HepG2 (cell line): ENCODE data around the gene IL1RAP. TPM values are rescaled to one million over a fixed set of nuclear protein-coding genes. Genes with fewer than 3 reads are reported as not detected.

Source experiments
- CREB1 ChIP-seq, 2 experiments: fragments of 450-650 bp in 1 of 2; IDR thresholded peaks; 2 replicates each; pipeline ENCODE4 v1.6.1; 2016 to 2017; ENCODE audit warnings: control low read depth in 1 of 2, mild to moderate bottlenecking in 1 of 2, missing compliant biosample characterization in 1 of 2, missing genetic modification characterization in 1 of 2
- EP300 ChIP-seq, 3 experiments: sonication (generic) in 1 of 3; formaldehyde crosslinking in 1 of 3; IDR thresholded peaks; 2 replicates each; pipeline versions ENCODE4 v1.5.1 to v1.6.1; 2011 to 2020; ENCODE audit warnings: low read depth in 2 of 3, low read length in 2 of 3, borderline replicate concordance in 1 of 3, improper control_type of control experiment in 1 of 3, mild to moderate bottlenecking in 1 of 3, missing genetic modification reagents in 1 of 3, moderate library complexity in 1 of 3
- HHEX ChIP-seq: IDR thresholded peaks from 2 replicates; pipeline ENCODE4 v1.6.1; 2016; ENCODE audit warnings: control low read depth
- LCORL ChIP-seq, 2 experiments: fragments of 450-650 bp in 1 of 2; sonication (generic) in 1 of 2; formaldehyde crosslinking in 1 of 2; IDR thresholded peaks; 2 replicates each; pipeline versions ENCODE4 v1.5.0 to v1.6.1; 2017 to 2020; ENCODE audit warnings: antibody characterized with exemption in 1 of 2, missing genetic modification reagents in 1 of 2
- PHF21A ChIP-seq: sonication (generic); formaldehyde crosslinking; IDR thresholded peaks from 2 replicates; pipeline ENCODE4 v1.5.0; 2020; ENCODE audit warnings: mild to moderate bottlenecking, missing genetic modification reagents
- PHF8 ChIP-seq: sonication (generic); formaldehyde crosslinking; IDR thresholded peaks from 2 replicates; pipeline ENCODE4 v1.5.0; 2020; ENCODE audit warnings: missing genetic modification reagents
- SP5 ChIP-seq: IDR thresholded peaks from 2 replicates; pipeline ENCODE4 v1.6.1; 2016; ENCODE audit warnings: low read depth, borderline replicate concordance
- SRF ChIP-seq: IDR thresholded peaks from 2 replicates; pipeline ENCODE4 v1.6.1; 2011; ENCODE audit warnings: mild to moderate bottlenecking, low read depth, low read length, moderate library complexity
- TBX2 ChIP-seq: sonication (generic); formaldehyde crosslinking; IDR thresholded peaks from 2 replicates; pipeline ENCODE4 v1.5.0; 2020; ENCODE audit warnings: missing genetic modification reagents, mild to moderate bottlenecking, borderline replicate concordance
- TCF12 ChIP-seq, 2 experiments: fragments of 450-650 bp in 1 of 2; sonication (generic) in 1 of 2; formaldehyde crosslinking in 1 of 2; IDR thresholded peaks; 2 replicates each; pipeline versions ENCODE4 v1.6.1 to v1.8.0; 2017 to 2022; ENCODE audit warnings: antibody characterized with exemption in 1 of 2, mild to moderate bottlenecking in 1 of 2, missing genetic modification reagents in 1 of 2, moderate library complexity in 1 of 2
- ZFY ChIP-seq: sonication (generic); formaldehyde crosslinking; IDR thresholded peaks from 2 replicates; pipeline ENCODE4 v1.4.0; 2020; ENCODE audit warnings: missing genetic modification reagents
- ZMYM3 ChIP-seq: sonication (generic); formaldehyde crosslinking; IDR thresholded peaks from 2 replicates; pipeline ENCODE4 v1.5.1; 2020; ENCODE audit warnings: mild to moderate bottlenecking, missing genetic modification reagents
- ZNF749 ChIP-seq: sonication (generic); formaldehyde crosslinking; IDR thresholded peaks from 2 replicates; pipeline ENCODE4 v1.8.0; 2022; ENCODE audit warnings: mild to moderate bottlenecking, missing genetic modification reagents, moderate library complexity, borderline replicate concordance
- ZNF879 ChIP-seq: sonication (generic); formaldehyde crosslinking; IDR thresholded peaks from 2 replicates; pipeline ENCODE4 v1.8.1; 2023; ENCODE audit warnings: missing genetic modification reagents
- polyA plus RNA-seq, 8 experiments: library from polyadenylated mRNA; depleted of rRNA in 3 of 8; stranded (reverse) in 7 of 8; unstranded in 1 of 8; fragments of >200 nt; fragmentation: Illumina TruSeq in 4 of 8; extraction: Trizol in 4 of 8; gene quantifications; 2 replicates each; pipeline versions ENCODE4 v1.2.1 to v1.2.3, GENCODE V29; 2011 to 2016; ENCODE audit warnings: low read depth in 4 of 8, missing spikeins in 1 of 8, mixed read lengths in 1 of 8; ENCODE audit not compliant: insufficient read depth in 1 of 8
- total RNA-seq, 5 experiments: library from RNA; depleted of rRNA; stranded (reverse); fragments of >200 nt; fragmentation: Illumina TruSeq; extraction: Trizol; gene quantifications; 2 replicates each; pipeline ENCODE4 v1.2.3, GENCODE V29; 2016; ENCODE audit warnings: low read depth in 1 of 5
- TF ChIP-seq, protein P1 (sequence below): IDR thresholded peaks from 2 replicates; pipeline ENCODE4 v1.6.1; 2016
- TF ChIP-seq, protein P2 (sequence below): sonication (generic); formaldehyde crosslinking; IDR thresholded peaks from 2 replicates; pipeline ENCODE4 v1.4.0; 2020; ENCODE audit warnings: missing genetic modification reagents
- TF ChIP-seq, protein P3 (sequence below), 2 experiments: sonication (generic) in 1 of 2; formaldehyde crosslinking in 1 of 2; IDR thresholded peaks; 2 replicates each; pipeline versions ENCODE4 v1.4.0 to v1.6.1; 2018 to 2020; ENCODE audit warnings: missing genetic modification reagents in 2 of 2, borderline replicate concordance in 1 of 2, low read depth in 1 of 2, mild to moderate bottlenecking in 1 of 2, missing biosample characterization in 1 of 2
- TF ChIP-seq, protein P4 (sequence below): sonication (generic); formaldehyde crosslinking; conservative IDR thresholded peaks from 2 replicates; pipeline ENCODE4 v1.4.0; 2020; ENCODE audit warnings: missing genetic modification reagents
- TF ChIP-seq, protein P5 (sequence below), 2 experiments: sonication (generic) in 1 of 2; formaldehyde crosslinking in 1 of 2; IDR thresholded peaks; 2 replicates each; pipeline versions ENCODE4 v1.6.1 to v1.9.0; 2014 to 2022; ENCODE audit warnings: antibody characterized with exemption in 1 of 2, borderline replicate concordance in 1 of 2, inconsistent platforms in 1 of 2, low read depth in 1 of 2, missing genetic modification reagents in 1 of 2

Gene IL1RAP
- total and polyA plus RNA-seq, 2 of the 13 experiments (the other 11 are each of a cell fraction or from before 2014, with no cell fraction given) = 18.3 to 54.9 TPM

DNA sequence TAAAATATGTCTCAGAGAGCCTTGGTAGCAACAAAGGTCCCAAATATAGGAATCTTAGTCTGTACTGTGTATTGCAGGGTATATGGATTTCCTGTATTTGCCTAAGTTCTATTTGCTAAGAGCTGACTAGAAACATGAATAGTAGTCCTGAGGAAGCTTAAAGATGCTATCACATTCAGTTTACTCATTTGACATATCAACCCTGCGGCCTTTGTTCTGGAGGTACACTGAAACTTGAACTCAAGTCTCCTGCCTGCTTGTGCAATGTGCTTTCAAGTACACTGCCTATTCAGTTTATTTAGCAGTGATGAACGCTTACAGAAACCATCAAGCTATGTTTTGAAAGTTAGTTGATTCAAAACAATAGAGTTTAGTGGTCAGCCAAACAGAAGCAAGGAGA lies 21.1 kb downstream of the IL1RAP start (continued):
- TF ChIP-seq, protein P1, sequence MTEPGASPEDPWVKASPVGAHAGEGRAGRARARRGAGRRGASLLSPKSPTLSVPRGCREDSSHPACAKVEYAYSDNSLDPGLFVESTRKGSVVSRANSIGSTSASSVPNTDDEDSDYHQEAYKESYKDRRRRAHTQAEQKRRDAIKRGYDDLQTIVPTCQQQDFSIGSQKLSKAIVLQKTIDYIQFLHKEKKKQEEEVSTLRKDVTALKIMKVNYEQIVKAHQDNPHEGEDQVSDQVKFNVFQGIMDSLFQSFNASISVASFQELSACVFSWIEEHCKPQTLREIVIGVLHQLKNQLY (CRISPR knock-in tag) = no peak; the same call in 1 of the 2 replicates
- TF ChIP-seq LCORL (IDR thresholded peaks at IDR 0.05) (no peak), LCORL (CRISPR knock-in tag; IDR thresholded peaks at IDR 0.05) (no peak), ZMYM3 (CRISPR knock-in tag) (peak; percentile 68; the same call in 1 of the 2 replicates), ZFY (CRISPR knock-in tag) (no peak), TBX2 (CRISPR knock-in tag) (peak; percentile 72; the same call in 1 of the 2 replicates), HHEX (no peak), TCF12 (IDR thresholded peaks at IDR 0.05) (no peak), TCF12 (CRISPR knock-in tag; IDR thresholded peaks at IDR 0.05) (no peak), PHF8 (no peak), PHF21A (peak; percentile 46), CREB1 (IDR thresholded peaks at IDR 0.05) (no peak), CREB1 (CRISPR knock-in tag; IDR thresholded peaks at IDR 0.05) (peak; percentile 57; the same call in 1 of the 2 replicates), ZNF879 (CRISPR knock-in tag) (no peak), ZNF749 (CRISPR knock-in tag) (no peak), SP5 (CRISPR knock-in tag) (peak; percentile 27; the same call in 1 of the 2 replicates), SRF (peak; percentile 63), EP300 (IDR thresholded peaks at IDR 0.05; ENCODE audit: low read depth in 2 of 2, low read length in 2 of 2) (peak; percentile 26 to 94; a peak in 2 of 4 replicates), EP300 (CRISPR knock-in tag; IDR thresholded peaks at IDR 0.05; ENCODE audit: borderline replicate concordance) (0 out of 2 replicates have a peak, but pooled peaks have one; percentile 81)
- TF ChIP-seq, protein P2, sequence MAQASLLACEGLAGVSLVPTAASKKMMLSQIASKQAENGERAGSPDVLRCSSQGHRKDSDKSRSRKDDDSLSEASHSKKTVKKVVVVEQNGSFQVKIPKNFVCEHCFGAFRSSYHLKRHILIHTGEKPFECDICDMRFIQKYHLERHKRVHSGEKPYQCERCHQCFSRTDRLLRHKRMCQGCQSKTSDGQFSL (CRISPR knock-in tag) = no peak
- TF ChIP-seq, protein P3, sequence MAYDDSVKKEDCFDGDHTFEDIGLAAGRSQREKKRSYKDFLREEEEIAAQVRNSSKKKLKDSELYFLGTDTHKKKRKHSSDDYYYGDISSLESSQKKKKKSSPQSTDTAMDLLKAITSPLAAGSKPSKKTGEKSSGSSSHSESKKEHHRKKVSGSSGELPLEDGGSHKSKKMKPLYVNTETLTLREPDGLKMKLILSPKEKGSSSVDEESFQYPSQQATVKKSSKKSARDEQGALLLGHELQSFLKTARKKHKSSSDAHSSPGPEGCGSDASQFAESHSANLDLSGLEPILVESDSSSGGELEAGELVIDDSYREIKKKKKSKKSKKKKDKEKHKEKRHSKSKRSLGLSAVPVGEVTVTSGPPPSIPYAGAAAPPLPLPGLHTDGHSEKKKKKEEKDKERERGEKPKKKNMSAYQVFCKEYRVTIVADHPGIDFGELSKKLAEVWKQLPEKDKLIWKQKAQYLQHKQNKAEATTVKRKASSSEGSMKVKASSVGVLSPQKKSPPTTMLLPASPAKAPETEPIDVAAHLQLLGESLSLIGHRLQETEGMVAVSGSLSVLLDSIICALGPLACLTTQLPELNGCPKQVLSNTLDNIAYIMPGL (CRISPR knock-in tag; IDR thresholded peaks at IDR 0.05; ENCODE audit: borderline replicate concordance in 1 of 2, low read depth in 1 of 2) = no peak
- TF ChIP-seq, protein P4, sequence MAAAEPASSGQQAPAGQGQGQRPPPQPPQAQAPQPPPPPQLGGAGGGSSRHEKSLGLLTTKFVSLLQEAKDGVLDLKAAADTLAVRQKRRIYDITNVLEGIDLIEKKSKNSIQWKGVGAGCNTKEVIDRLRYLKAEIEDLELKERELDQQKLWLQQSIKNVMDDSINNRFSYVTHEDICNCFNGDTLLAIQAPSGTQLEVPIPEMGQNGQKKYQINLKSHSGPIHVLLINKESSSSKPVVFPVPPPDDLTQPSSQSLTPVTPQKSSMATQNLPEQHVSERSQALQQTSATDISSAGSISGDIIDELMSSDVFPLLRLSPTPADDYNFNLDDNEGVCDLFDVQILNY = no peak
- TF ChIP-seq, protein P5, sequence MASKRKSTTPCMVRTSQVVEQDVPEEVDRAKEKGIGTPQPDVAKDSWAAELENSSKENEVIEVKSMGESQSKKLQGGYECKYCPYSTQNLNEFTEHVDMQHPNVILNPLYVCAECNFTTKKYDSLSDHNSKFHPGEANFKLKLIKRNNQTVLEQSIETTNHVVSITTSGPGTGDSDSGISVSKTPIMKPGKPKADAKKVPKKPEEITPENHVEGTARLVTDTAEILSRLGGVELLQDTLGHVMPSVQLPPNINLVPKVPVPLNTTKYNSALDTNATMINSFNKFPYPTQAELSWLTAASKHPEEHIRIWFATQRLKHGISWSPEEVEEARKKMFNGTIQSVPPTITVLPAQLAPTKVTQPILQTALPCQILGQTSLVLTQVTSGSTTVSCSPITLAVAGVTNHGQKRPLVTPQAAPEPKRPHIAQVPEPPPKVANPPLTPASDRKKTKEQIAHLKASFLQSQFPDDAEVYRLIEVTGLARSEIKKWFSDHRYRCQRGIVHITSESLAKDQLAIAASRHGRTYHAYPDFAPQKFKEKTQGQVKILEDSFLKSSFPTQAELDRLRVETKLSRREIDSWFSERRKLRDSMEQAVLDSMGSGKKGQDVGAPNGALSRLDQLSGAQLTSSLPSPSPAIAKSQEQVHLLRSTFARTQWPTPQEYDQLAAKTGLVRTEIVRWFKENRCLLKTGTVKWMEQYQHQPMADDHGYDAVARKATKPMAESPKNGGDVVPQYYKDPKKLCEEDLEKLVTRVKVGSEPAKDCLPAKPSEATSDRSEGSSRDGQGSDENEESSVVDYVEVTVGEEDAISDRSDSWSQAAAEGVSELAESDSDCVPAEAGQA (IDR thresholded peaks at IDR 0.05; ENCODE audit: low read depth) = no peak
- TF ChIP-seq, protein P5 (CRISPR knock-in tag; IDR thresholded peaks at IDR 0.05; ENCODE audit: borderline replicate concordance) = no peak
